NCI-H2196 (cell line): ENCODE results near the gene EDDM13.
"Not testable (repeated sequence)": the region's sequence is repeated elsewhere in the genome, so short reads cannot be mapped to it uniquely, and the experiment has no call there.

Experiments used
- DNase-seq: peaks from one replicate; lab custom pipeline; 2025; ENCODE audit not compliant: unreplicated experiment; lab: John Stamatoyannopoulos, UW

EDDM13 gene

GRCh38 chr19:56294549-56294948 lies 22.0 kb downstream of the EDDM13 start:
- DNase-seq: peak; percentile 55

GRCh38 chr19:56295531-56296455 lies 23.2 kb downstream of the EDDM13 start:
- no peak for DNase-seq

GRCh38 chr19:56297010-56297409 lies 24.5 kb downstream of the EDDM13 start:
- DNase-seq: no peak

- no peak for DNase-seq
Observed at GRCh38 chr19:56299688-56300087, 27.1 kb downstream of the EDDM13 start.

- DNase-seq: no peak
Observed at GRCh38 chr19:56301155-56301554, 28.6 kb downstream of the EDDM13 start.

- no peak for DNase-seq
Observed at GRCh38 chr19:56301886-56302620, 29.5 kb downstream of the EDDM13 start.

GRCh38 chr19:56304243-56304642 lies 31.7 kb downstream of the EDDM13 start:
- DNase-seq: no peak

GRCh38 chr19:56306016-56306415 lies 33.5 kb downstream of the EDDM13 start:
- DNase-seq: no peak

- DNase-seq: not testable (repeated sequence)
Observed at GRCh38 chr19:56307062-56307461, 34.5 kb downstream of the EDDM13 start.

GRCh38 chr19:56308792-56309191 lies 36.2 kb downstream of the EDDM13 start:
- no peak for DNase-seq

GRCh38 chr19:56309511-56310185 lies 37.1 kb downstream of the EDDM13 start:
- DNase-seq: peak; percentile 30

- no peak for DNase-seq
Observed at GRCh38 chr19:56310462-56310861, 37.9 kb downstream of the EDDM13 start.

GRCh38 chr19:56312342-56312741 lies 39.8 kb downstream of the EDDM13 start:
- DNase-seq: no peak

GRCh38 chr19:56312787-56313657 lies 40.5 kb downstream of the EDDM13 start:
- no peak for DNase-seq

GRCh38 chr19:56314018-56314380 lies 41.5 kb downstream of the EDDM13 start:
- DNase-seq: no peak

- peak; percentile 97 for DNase-seq
Observed at GRCh38 chr19:56314381-56315076, 42.0 kb downstream of the EDDM13 start, which contains the start of gene ZSCAN5A. ZSCAN5A (minus strand) TSS chr19:56314839; CDS start chr19:56225046, 89,793 bp downstream.

- DNase-seq: peak; percentile 96
Observed at GRCh38 chr19:56315077-56315828, 42.7 kb downstream of the EDDM13 start.

GRCh38 chr19:56316728-56317127 lies 44.2 kb downstream of the EDDM13 start:
- no peak for DNase-seq

GRCh38 chr19:56317749-56318148 lies 45.2 kb downstream of the EDDM13 start:
- DNase-seq: no peak
